Left ventricle myocardium inferior (tissue), 1 donor: Measurements from ENCODE around the gene ENTHD1. TPM values are rescaled to one million over a fixed set of nuclear protein-coding genes. Genes with fewer than 3 reads are reported as not detected.

Source experiments
- DNase-seq: peaks from one replicate; pipeline ENCODE4 v3.0.0-alpha.2; 2020
- H3K27ac ChIP-seq: fragments of 200-600 bp; replicated peaks from 2 replicates; pipeline ENCODE4 v1.8.0; 2021
- H3K27me3 ChIP-seq: fragments of 200-600 bp; 2 replicates; pipeline ENCODE4 v1.8.0; 2021; ENCODE audit warnings: low read depth
- H3K36me3 ChIP-seq: fragments of 200-600 bp; 2 replicates; pipeline ENCODE4 v1.8.0; 2021
- H3K4me1 ChIP-seq: fragments of 200-600 bp; 2 replicates; pipeline ENCODE4 v1.8.0; 2021
- H3K4me3 ChIP-seq: fragments of 200-600 bp; 2 replicates; pipeline ENCODE4 v1.8.0; 2021; ENCODE audit warnings: mild to moderate bottlenecking, moderate library complexity
- H3K9me3 ChIP-seq: fragments of 200-600 bp; replicated peaks from 2 replicates; pipeline ENCODE4 v1.8.0; 2021
- CTCF ChIP-seq: fragments of 200-600 bp; IDR thresholded peaks from 2 replicates; pipeline ENCODE4 v1.8.0; 2021; ENCODE audit warnings: antibody characterized with exemption, mild to moderate bottlenecking, borderline replicate concordance
- intact Hi-C: fragments of 100-400 bp; cut with micrococcal nuclease; formaldehyde crosslinking; loops from one replicate; pipeline ENCODE4 v1.11.0; 2022
- total RNA-seq: library from RNA; stranded (reverse); fragmentation: NEBNext Ultra II Directional; extraction: Animal tissue kit (Norgen Biotek cat#: 25700); gene quantifications from one replicate; pipeline ENCODE4 v1.2.1, GENCODE V29; 2021
- donor health status: DM: no; HTN: yes; CAD: no; lungs with severe emphysema.

The ENTHD1 gene
- total RNA-seq, 1 donor from 2014 or later = not detected

GRCh38 chr22:39819429-39819828, 74.1 kb downstream of the ENTHD1 start:
- no peak for TF ChIP-seq CTCF
- no peaks in the 10 kb centered on the region for H3K36me3 ChIP-seq
- H3K27me3 ChIP-seq = peaks cover 75% of the 10 kb centered on the region
- H3K9me3 ChIP-seq = no peaks in the 10 kb centered on the region
- intact Hi-C loops = no loop called here
- H3K4me1 ChIP-seq = no peaks in the 10 kb centered on the region
- H3K4me3 ChIP-seq = no peak overlapping the region
- no peak overlapping the region for H3K27ac ChIP-seq
- DNase-seq = no peak

- intact Hi-C loops = no loop called here
- DNase-seq = no peak
- TF ChIP-seq CTCF = no peak
- Histone ChIP-seq H3K36me3 (no peaks in the 10 kb centered on the region), H3K9me3 (no peaks in the 10 kb centered on the region), H3K27ac (no peak overlapping the region), H3K4me1 (no peaks in the 10 kb centered on the region), H3K4me3 (no peak overlapping the region), H3K27me3 (peaks cover 81% of the 10 kb centered on the region)
Observed at GRCh38 chr22:39818094-39818493, 75.5 kb downstream of the ENTHD1 start.

GRCh38 chr22:39815932-39816331, 77.6 kb downstream of the ENTHD1 start:
- Histone ChIP-seq H3K36me3 (no peaks in the 10 kb centered on the region), H3K4me3 (no peak overlapping the region), H3K27me3 (peaks cover 89% of the 10 kb centered on the region), H3K9me3 (no peaks in the 10 kb centered on the region), H3K4me1 (no peaks in the 10 kb centered on the region), H3K27ac (no peak overlapping the region)
- intact Hi-C loops = no loop called here
- no peak for TF ChIP-seq CTCF
- no peak for DNase-seq

GRCh38 chr22:39814899-39815298, 78.7 kb downstream of the ENTHD1 start:
- Histone ChIP-seq H3K4me1 (no peaks in the 10 kb centered on the region), H3K27me3 (peaks cover 95% of the 10 kb centered on the region), H3K9me3 (no peaks in the 10 kb centered on the region), H3K36me3 (no peaks in the 10 kb centered on the region), H3K27ac (no peak overlapping the region), H3K4me3 (no peak overlapping the region)
- TF ChIP-seq CTCF = no peak
- intact Hi-C loops = no loop called here
- no peak for DNase-seq

GRCh38 chr22:39809772-39810557, 83.6 kb downstream of the ENTHD1 start:
- Histone ChIP-seq H3K4me3 (no peak overlapping the region), H3K27me3 (peaks cover 99% of the 10 kb centered on the region), H3K4me1 (no peaks in the 10 kb centered on the region), H3K27ac (no peak overlapping the region), H3K9me3 (no peaks in the 10 kb centered on the region), H3K36me3 (no peaks in the 10 kb centered on the region)
- no peak for DNase-seq
- intact Hi-C loops = no loop called here
- no peak for TF ChIP-seq CTCF
